PFSK-1 (cell line): ENCODE results near the gene BRD7.

Source experiments
- REST ChIP-seq, 2 experiments: IDR thresholded peaks; 2 replicates each; pipeline versions ENCODE4 v1.6.1 to v1.8.0; 2011 to 2012; ENCODE audit warnings: low read depth in 2 of 2, low read length in 2 of 2, control low read depth in 1 of 2, inconsistent platforms in 1 of 2, mild to moderate bottlenecking in 1 of 2, moderate library complexity in 1 of 2; ENCODE audit not compliant: insufficient read depth in 1 of 2
- SIN3A ChIP-seq: IDR thresholded peaks from 2 replicates; pipeline ENCODE4 v1.6.1; 2012; ENCODE audit warnings: mild to moderate bottlenecking, low read length, moderate library complexity, borderline replicate concordance; ENCODE audit not compliant: insufficient read depth

GRCh38 chr16:50271148-50272041 is 97.4 kb downstream of the BRD7 start:
- TF ChIP-seq REST (IDR thresholded peaks at IDR 0.05; ENCODE audit: insufficient read depth in 1 of 2, low read depth in 2 of 2, low read length in 2 of 2), result no peak
- TF ChIP-seq SIN3A, result no peak
